ENCODE measurements around the gene FECH. TPM values are rescaled to one million over a fixed set of nuclear protein-coding genes. Genes with fewer than 3 reads are reported as not detected.

The FECH gene
- total RNA-seq, 1 experiment from 2014 or later, result 24.1 TPM

- Histone ChIP-seq H3K4me1 (ENCODE audit: insufficient read depth, low read length) (no peaks in the 10 kb centered on the region), H3K23ac (ENCODE audit: insufficient read length, low read depth, low read length) (no peak overlapping the region), H3T11ph (ENCODE audit: low read length) (no peak overlapping the region), H3K9me3 (ENCODE audit: control insufficient read depth, low read depth, low read length) (no peaks in the 10 kb centered on the region), H3K23me2 (ENCODE audit: insufficient read length, low read depth, low read length, poor library complexity, severe bottlenecking) (no peaks in the 10 kb centered on the region), H2BK120ac (ENCODE audit: low read depth, low read length, poor library complexity, severe bottlenecking) (no peak overlapping the region), H3K4ac (ENCODE audit: low read depth, low read length) (no peak overlapping the region), H4K5ac (ENCODE audit: insufficient read length, low read depth, low read length) (no peak overlapping the region), H3K79me2 (ENCODE audit: insufficient read depth, low read length) (no peaks in the 10 kb centered on the region), H3K79me1 (ENCODE audit: insufficient read depth, low read depth, low read length, poor library complexity, severe bottlenecking) (no peaks in the 10 kb centered on the region), H3K14ac (ENCODE audit: insufficient read depth, low read length) (no peak overlapping the region), H2AFZ (ENCODE audit: low read length) (no peak overlapping the region), H4K20me1 (ENCODE audit: control insufficient read depth, insufficient read depth, insufficient read length) (no peaks in the 10 kb centered on the region), H4K8ac (replicated peaks; ENCODE audit: insufficient read length, low read depth, low read length) (no peak overlapping the region), H2BK12ac (ENCODE audit: insufficient read length, low read depth, low read length) (no peak overlapping the region), H3K4me2 (ENCODE audit: insufficient read depth, insufficient read length, low read length) (no peak overlapping the region), H3K27me3 (ENCODE audit: insufficient read depth, low read length) (no peaks in the 10 kb centered on the region), H2BK15ac (ENCODE audit: low read depth, low read length) (no peak overlapping the region), H2AK5ac (ENCODE audit: insufficient read length, low read length) (no peak overlapping the region), H3K56ac (ENCODE audit: insufficient read length, low read depth, low read length) (no peak overlapping the region), H3K9ac (ENCODE audit: extremely low read depth, insufficient read length, low read length) (no peak overlapping the region), H2BK5ac (ENCODE audit: insufficient read length, low read length) (no peak overlapping the region), H2BK20ac (ENCODE audit: low read depth, low read length, poor library complexity, severe bottlenecking) (no peak overlapping the region), H3K27ac (ENCODE audit: insufficient read length, low read depth, low read length) (no peak overlapping the region), H4K91ac (ENCODE audit: insufficient read length, low read depth, low read length) (no peak overlapping the region), H3K18ac (ENCODE audit: insufficient read length, low read depth, low read length) (no peak overlapping the region)
- no peaks in the 10 kb centered on the region for H3K36me3 Mint-ChIP-seq (ENCODE audit: insufficient read depth in 1 of 3, low read depth in 3 of 3)
- TF ChIP-seq, protein P1, sequence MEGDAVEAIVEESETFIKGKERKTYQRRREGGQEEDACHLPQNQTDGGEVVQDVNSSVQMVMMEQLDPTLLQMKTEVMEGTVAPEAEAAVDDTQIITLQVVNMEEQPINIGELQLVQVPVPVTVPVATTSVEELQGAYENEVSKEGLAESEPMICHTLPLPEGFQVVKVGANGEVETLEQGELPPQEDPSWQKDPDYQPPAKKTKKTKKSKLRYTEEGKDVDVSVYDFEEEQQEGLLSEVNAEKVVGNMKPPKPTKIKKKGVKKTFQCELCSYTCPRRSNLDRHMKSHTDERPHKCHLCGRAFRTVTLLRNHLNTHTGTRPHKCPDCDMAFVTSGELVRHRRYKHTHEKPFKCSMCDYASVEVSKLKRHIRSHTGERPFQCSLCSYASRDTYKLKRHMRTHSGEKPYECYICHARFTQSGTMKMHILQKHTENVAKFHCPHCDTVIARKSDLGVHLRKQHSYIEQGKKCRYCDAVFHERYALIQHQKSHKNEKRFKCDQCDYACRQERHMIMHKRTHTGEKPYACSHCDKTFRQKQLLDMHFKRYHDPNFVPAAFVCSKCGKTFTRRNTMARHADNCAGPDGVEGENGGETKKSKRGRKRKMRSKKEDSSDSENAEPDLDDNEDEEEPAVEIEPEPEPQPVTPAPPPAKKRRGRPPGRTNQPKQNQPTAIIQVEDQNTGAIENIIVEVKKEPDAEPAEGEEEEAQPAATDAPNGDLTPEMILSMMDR (conservative IDR thresholded peaks at IDR 0.05), result no peak
- no peak overlapping the region for H3K4me3 Mint-ChIP-seq
- WGBS (ENCODE audit: extremely low coverage, insufficient read length, low lambda C conversion rate), result no CpG with 5 or more reads among the region's 10 CpGs
- no peak overlapping the region for H3K27ac Mint-ChIP-seq
- no peaks in the 10 kb centered on the region for H3K4me1 Mint-ChIP-seq
- no peak for DNase-seq
- no peaks in the 10 kb centered on the region; the same call in 1 of the 2 replicates for H3K27me3 Mint-ChIP-seq (ENCODE audit: low read depth)
- no peaks in the 10 kb centered on the region for H3K9me3 Mint-ChIP-seq
Observed at GRCh38 chr18:57518533-57518932, 68.0 kb downstream of the FECH start.

Data from H9 (cell line).